Measurements from ENCODE around the gene STX18.

Gene STX18

GRCh38 chr4:4427121-4427870 lies 114.6 kb downstream of the STX18 start:
- Histone ChIP-seq H3K4me1 (ENCODE audit: control insufficient read depth in 1 of 2, insufficient read depth in 1 of 2, low read depth in 1 of 2, low read length in 1 of 2) (no peaks in the 10 kb centered on the region), H3K27ac (no peak overlapping the region)

GRCh38 chr4:4426511-4427120 lies 115.2 kb downstream of the STX18 start:
- Histone ChIP-seq H3K36me3 (peaks cover 54% of the 10 kb centered on the region), H3K27me3 (no peaks in the 10 kb centered on the region), H3K9me3 (no peaks in the 10 kb centered on the region), H3K4me3 (ENCODE audit: low read depth in 1 of 2, low read length in 1 of 2) (no peak overlapping the region), H3K27ac (no peak overlapping the region), H3K4me1 (ENCODE audit: control insufficient read depth in 1 of 2, insufficient read depth in 1 of 2, low read depth in 1 of 2, low read length in 1 of 2) (no peaks in the 10 kb centered on the region)
- no peak for TF ChIP-seq CTCF (IDR thresholded peaks at IDR 0.05)

More at GRCh38 chr4:4427121-4427870, 114.6 kb downstream of the STX18 start:
- no peaks in the 10 kb centered on the region for H3K27me3 ChIP-seq
- no peak for TF ChIP-seq CTCF (IDR thresholded peaks at IDR 0.05)
- H3K9me3 ChIP-seq: no peaks in the 10 kb centered on the region
- no peak overlapping the region for H3K4me3 ChIP-seq (ENCODE audit: low read depth in 1 of 2, low read length in 1 of 2)
- H3K36me3 ChIP-seq: peaks cover 51% of the 10 kb centered on the region

- H3K27ac ChIP-seq: no peak overlapping the region
- H3K36me3 ChIP-seq: peaks cover 63% of the 10 kb centered on the region
- TF ChIP-seq CTCF (IDR thresholded peaks at IDR 0.05): no peak
- H3K27me3 ChIP-seq: no peaks in the 10 kb centered on the region
- no peaks in the 10 kb centered on the region for H3K9me3 ChIP-seq
- H3K4me3 ChIP-seq (ENCODE audit: low read depth in 1 of 2, low read length in 1 of 2): no peak overlapping the region
- H3K4me1 ChIP-seq (ENCODE audit: control insufficient read depth in 1 of 2, insufficient read depth in 1 of 2, low read depth in 1 of 2, low read length in 1 of 2): no peaks in the 10 kb centered on the region
Observed at GRCh38 chr4:4425696-4426095, 116.2 kb downstream of the STX18 start.

- no peak for TF ChIP-seq CTCF (IDR thresholded peaks at IDR 0.05)
- Histone ChIP-seq H3K27ac (no peak overlapping the region), H3K36me3 (peaks cover 68% of the 10 kb centered on the region), H3K27me3 (no peaks in the 10 kb centered on the region), H3K9me3 (no peaks in the 10 kb centered on the region), H3K4me3 (ENCODE audit: low read depth in 1 of 2, low read length in 1 of 2) (no peak overlapping the region), H3K4me1 (ENCODE audit: control insufficient read depth in 1 of 2, insufficient read depth in 1 of 2, low read depth in 1 of 2, low read length in 1 of 2) (no peaks in the 10 kb centered on the region)
Observed at GRCh38 chr4:4425119-4425690, 116.6 kb downstream of the STX18 start.

- H3K9me3 ChIP-seq: no peaks in the 10 kb centered on the region
- TF ChIP-seq CTCF (IDR thresholded peaks at IDR 0.05): no peak
- no peak overlapping the region for H3K27ac ChIP-seq
- no peak overlapping the region for H3K4me3 ChIP-seq (ENCODE audit: low read depth in 1 of 2, low read length in 1 of 2)
- no peaks in the 10 kb centered on the region for H3K27me3 ChIP-seq
- H3K36me3 ChIP-seq: peaks cover 74% of the 10 kb centered on the region
- no peaks in the 10 kb centered on the region for H3K4me1 ChIP-seq (ENCODE audit: control insufficient read depth in 1 of 2, insufficient read depth in 1 of 2, low read depth in 1 of 2, low read length in 1 of 2)
Observed at GRCh38 chr4:4424499-4425115, 117.2 kb downstream of the STX18 start.

Data from neutrophil (primary cell).